Measurements from ENCODE around the gene TMEM266.

DNA sequence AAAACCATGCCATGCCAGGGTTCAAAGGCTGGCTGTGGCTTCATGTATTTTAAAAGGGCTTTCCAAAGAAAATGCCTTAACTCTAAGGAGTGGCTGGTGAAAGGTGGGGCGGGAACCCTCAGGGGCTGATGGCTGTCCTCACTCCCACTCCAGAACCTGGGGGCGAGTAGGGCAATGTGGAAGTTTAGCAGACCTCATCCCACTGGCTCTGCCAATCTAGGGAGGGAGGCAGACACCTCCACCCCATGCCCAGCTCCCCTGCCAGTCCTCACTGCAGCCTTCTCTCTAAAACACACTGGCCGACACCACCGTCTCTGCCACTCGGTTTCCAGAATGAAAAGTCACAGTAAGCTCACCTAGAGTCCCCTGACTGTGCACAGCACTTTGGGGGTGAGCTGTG, 99.5 kb downstream of the TMEM266 start:
- TF ChIP-seq FOXM1 (IDR thresholded peaks at IDR 0.05; ENCODE audit: borderline replicate concordance) (no peak), SP1 (IDR thresholded peaks at IDR 0.05) (no peak), NFRKB (IDR thresholded peaks at IDR 0.05) (no peak), ELF4 (IDR thresholded peaks at IDR 0.05) (no peak), FOXK2 (IDR thresholded peaks at IDR 0.05) (no peak), SUZ12 (IDR thresholded peaks at IDR 0.05) (no peak), HDGF (IDR thresholded peaks at IDR 0.05; ENCODE audit: borderline replicate concordance) (no peak), TARDBP (IDR thresholded peaks at IDR 0.05) (no peak), LEF1 (IDR thresholded peaks at IDR 0.05; ENCODE audit: borderline replicate concordance) (no peak), BHLHE40 (IDR thresholded peaks at IDR 0.05; ENCODE audit: borderline replicate concordance) (no peak), ARNT (IDR thresholded peaks at IDR 0.05) (no peak), CTBP1 (IDR thresholded peaks at IDR 0.05; ENCODE audit: borderline replicate concordance) (no peak), L3MBTL2 (conservative IDR thresholded peaks at IDR 0.05) (no peak)
- TF ChIP-seq, protein P1, sequence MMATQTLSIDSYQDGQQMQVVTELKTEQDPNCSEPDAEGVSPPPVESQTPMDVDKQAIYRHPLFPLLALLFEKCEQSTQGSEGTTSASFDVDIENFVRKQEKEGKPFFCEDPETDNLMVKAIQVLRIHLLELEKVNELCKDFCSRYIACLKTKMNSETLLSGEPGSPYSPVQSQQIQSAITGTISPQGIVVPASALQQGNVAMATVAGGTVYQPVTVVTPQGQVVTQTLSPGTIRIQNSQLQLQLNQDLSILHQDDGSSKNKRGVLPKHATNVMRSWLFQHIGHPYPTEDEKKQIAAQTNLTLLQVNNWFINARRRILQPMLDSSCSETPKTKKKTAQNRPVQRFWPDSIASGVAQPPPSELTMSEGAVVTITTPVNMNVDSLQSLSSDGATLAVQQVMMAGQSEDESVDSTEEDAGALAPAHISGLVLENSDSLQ (IDR thresholded peaks at IDR 0.05): no peak
